CD14-positive monocyte (primary cell): ENCODE results near the gene KCNN3. TPM values are rescaled to one million over a fixed set of nuclear protein-coding genes. Genes with fewer than 3 reads are reported as not detected.

Experiments
- DNase-seq, 3 donors: peaks; one replicate each; pipeline ENCODE4 v3.0.0-alpha.2; 2011 to 2022
- H2AFZ ChIP-seq: 2 replicates; pipeline ENCODE4 v1.6.0; 2012; ENCODE audit warnings: mild to moderate bottlenecking, low read depth, low read length, inconsistent platforms; ENCODE audit not compliant: insufficient read depth, poor library complexity, severe bottlenecking
- H3K27ac ChIP-seq, 2 donors: 1 replicate in 1 of 2; 2 replicates in 1 of 2; pipeline ENCODE4 v1.5.1; 2012 to 2013; ENCODE audit warnings: low read length in 2 of 2, control low read depth in 1 of 2, inconsistent platforms in 1 of 2, low read depth in 1 of 2, mild to moderate bottlenecking in 1 of 2
- H3K27me3 ChIP-seq, 2 donors: one replicate each; pipeline versions ENCODE4 v1.6.0 to v1.6.1; 2011 to 2013; ENCODE audit warnings: low read length in 2 of 2; ENCODE audit not compliant: control insufficient read depth in 2 of 2, insufficient read depth in 2 of 2
- H3K36me3 ChIP-seq, 2 donors: replicated peaks in 1 of 2; 1 replicate in 1 of 2; 2 replicates in 1 of 2; pipeline versions ENCODE4 v1.5.1 to v1.6.1; 2012 to 2013; ENCODE audit warnings: low read length in 2 of 2, control low read depth in 1 of 2, inconsistent platforms in 1 of 2, mild to moderate bottlenecking in 1 of 2; ENCODE audit not compliant: insufficient read depth in 2 of 2, control insufficient read depth in 1 of 2
- H3K4me1 ChIP-seq, 2 donors: 1 replicate in 1 of 2; 2 replicates in 1 of 2; pipeline versions ENCODE4 v1.5.1 to v1.6.1; 2012 to 2013; ENCODE audit warnings: low read length in 2 of 2, control low read depth in 1 of 2, inconsistent platforms in 1 of 2, mild to moderate bottlenecking in 1 of 2, moderate library complexity in 1 of 2; ENCODE audit not compliant: insufficient read depth in 2 of 2, control insufficient read depth in 1 of 2
- H3K4me2 ChIP-seq: replicated peaks from 2 replicates; pipeline ENCODE3; 2012; ENCODE audit warnings: low read length, moderate library complexity, mild to moderate bottlenecking; ENCODE audit not compliant: poor library complexity, severe bottlenecking; ENCODE audit errors: extremely low read depth
- H3K4me3 ChIP-seq, 3 experiments: fragments of 200-600 bp in 1 of 3; sonication (generic) in 1 of 3; replicated peaks in 1 of 3; 1 replicate in 2 of 3; 2 replicates in 1 of 3; pipeline ENCODE4 v1.5.1; 2011 to 2013; ENCODE audit warnings: low read length in 3 of 3, mild to moderate bottlenecking in 3 of 3, control low read depth in 2 of 3, low read depth in 2 of 3, inconsistent platforms in 1 of 3, moderate library complexity in 1 of 3
- H3K79me2 ChIP-seq: 2 replicates; pipeline ENCODE4 v1.6.0; 2012; ENCODE audit warnings: mild to moderate bottlenecking, control low read depth, inconsistent platforms, low read length, moderate library complexity; ENCODE audit not compliant: insufficient read depth
- H3K9ac ChIP-seq: 2 replicates; pipeline ENCODE4 v1.6.0; 2017; ENCODE audit warnings: low read length, mild to moderate bottlenecking; ENCODE audit not compliant: insufficient read depth, poor library complexity, severe bottlenecking
- H3K9me3 ChIP-seq, 2 donors: replicated peaks in 1 of 2; 1 replicate in 1 of 2; 2 replicates in 1 of 2; pipeline versions ENCODE4 v1.5.1 to v1.6.1; 2012 to 2013; ENCODE audit warnings: low read length in 2 of 2, control low read depth in 1 of 2; ENCODE audit not compliant: control insufficient read depth in 1 of 2, insufficient read depth in 1 of 2
- H4K20me1 ChIP-seq: 2 replicates; pipeline ENCODE4 v1.6.0; 2012; ENCODE audit warnings: mild to moderate bottlenecking, low read length, control low read depth, moderate library complexity; ENCODE audit not compliant: insufficient read depth
- H3K27ac Mint-ChIP-seq, 7 donors: one replicate each; pipeline ENCODE4 v1.8.0; 2020; ENCODE audit warnings: mild to moderate bottlenecking in 7 of 7, mixed read lengths in 7 of 7, moderate library complexity in 6 of 7, inconsistent platforms in 2 of 7
- H3K27me3 Mint-ChIP-seq, 3 donors: one replicate each; pipeline ENCODE4 v1.8.0; 2021 to 2022; ENCODE audit warnings: low read depth in 3 of 3, mild to moderate bottlenecking in 3 of 3, mixed read lengths in 3 of 3, moderate library complexity in 3 of 3, inconsistent platforms in 1 of 3
- H3K36me3 Mint-ChIP-seq, 2 donors: one replicate each; pipeline ENCODE4 v1.8.0; 2020; ENCODE audit warnings: mixed read lengths in 2 of 2, inconsistent platforms in 1 of 2, mild to moderate bottlenecking in 1 of 2
- H3K4me1 Mint-ChIP-seq: one replicate; pipeline ENCODE4 v1.8.0; 2020; ENCODE audit warnings: mild to moderate bottlenecking, mixed read lengths
- H3K4me3 Mint-ChIP-seq, 2 donors: one replicate each; pipeline ENCODE4 v1.8.0; 2020; ENCODE audit warnings: mild to moderate bottlenecking in 2 of 2, mixed read lengths in 2 of 2, moderate library complexity in 1 of 2
- H3K9me3 Mint-ChIP-seq, 7 donors: one replicate each; pipeline ENCODE4 v1.8.0; 2020 to 2022; ENCODE audit warnings: mixed read lengths in 7 of 7, mild to moderate bottlenecking in 6 of 7, moderate library complexity in 6 of 7, inconsistent platforms in 2 of 7
- WGBS: methylation state at CpG from one replicate; pipeline ENCODE4 v1.1.5; 2013; ENCODE audit warnings: missing lambda C conversion rate; ENCODE audit not compliant: insufficient coverage; 5-methylcytosine and 5-hydroxymethylcytosine counted together
- intact Hi-C, 2 donors: fragments of 100-400 bp; cut with micrococcal nuclease; formaldehyde crosslinking; loops; one replicate each; pipeline versions ENCODE4 v1.15.0 to v1.15.1; 2023
- polyA plus RNA-seq, 3 donors: library from polyadenylated mRNA; depleted of rRNA in 1 of 3; unstranded in 2 of 3; stranded (reverse) in 1 of 3; fragments of 300-500 nt in 2 of 3; fragments of >200 nt in 1 of 3; fragmentation: Illumina TruSeq in 2 of 3; gene quantifications; 1 replicate in 2 of 3; 2 replicates in 1 of 3; pipeline ENCODE4 v1.2.3, GENCODE V29; 2012 to 2021
- TF ChIP-seq, protein P1 (sequence below): fragments of 200-600 bp; IDR thresholded peaks from one replicate; pipeline ENCODE4 v1.8.0; 2022; ENCODE audit warnings: antibody characterized with exemption, mild to moderate bottlenecking

The KCNN3 gene
- polyA plus RNA-seq, 3 donors, result not detected

DNA sequence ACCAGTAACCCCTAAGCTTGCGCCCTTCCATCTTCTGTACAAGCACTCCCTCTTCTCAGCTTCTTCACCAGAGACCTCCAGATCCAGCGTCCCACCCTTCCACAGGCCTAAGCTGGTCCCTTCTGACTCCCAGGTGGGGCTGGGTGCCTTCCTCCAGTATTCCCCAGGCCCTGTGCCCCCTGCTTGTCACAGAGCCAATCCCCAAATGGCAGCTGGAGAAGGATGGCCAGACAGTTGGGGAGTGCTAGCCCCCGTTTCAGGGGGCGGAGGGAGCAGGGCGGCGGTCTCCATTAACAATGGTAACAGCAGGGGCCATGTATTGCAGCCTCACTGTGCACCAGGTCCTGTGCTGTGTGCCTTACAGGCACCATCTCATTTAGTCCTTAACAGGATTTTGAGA lies 85.7 kb downstream of the KCNN3 start:
- H3K36me3 ChIP-seq, result no peaks in the 10 kb centered on the region
- H3K36me3 Mint-ChIP-seq, result no peaks in the 10 kb centered on the region
- peaks cover 3% of the 10 kb centered on the region for H3K4me1 Mint-ChIP-seq
- TF ChIP-seq, protein P1, sequence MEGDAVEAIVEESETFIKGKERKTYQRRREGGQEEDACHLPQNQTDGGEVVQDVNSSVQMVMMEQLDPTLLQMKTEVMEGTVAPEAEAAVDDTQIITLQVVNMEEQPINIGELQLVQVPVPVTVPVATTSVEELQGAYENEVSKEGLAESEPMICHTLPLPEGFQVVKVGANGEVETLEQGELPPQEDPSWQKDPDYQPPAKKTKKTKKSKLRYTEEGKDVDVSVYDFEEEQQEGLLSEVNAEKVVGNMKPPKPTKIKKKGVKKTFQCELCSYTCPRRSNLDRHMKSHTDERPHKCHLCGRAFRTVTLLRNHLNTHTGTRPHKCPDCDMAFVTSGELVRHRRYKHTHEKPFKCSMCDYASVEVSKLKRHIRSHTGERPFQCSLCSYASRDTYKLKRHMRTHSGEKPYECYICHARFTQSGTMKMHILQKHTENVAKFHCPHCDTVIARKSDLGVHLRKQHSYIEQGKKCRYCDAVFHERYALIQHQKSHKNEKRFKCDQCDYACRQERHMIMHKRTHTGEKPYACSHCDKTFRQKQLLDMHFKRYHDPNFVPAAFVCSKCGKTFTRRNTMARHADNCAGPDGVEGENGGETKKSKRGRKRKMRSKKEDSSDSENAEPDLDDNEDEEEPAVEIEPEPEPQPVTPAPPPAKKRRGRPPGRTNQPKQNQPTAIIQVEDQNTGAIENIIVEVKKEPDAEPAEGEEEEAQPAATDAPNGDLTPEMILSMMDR, result no peak
- H3K79me2 ChIP-seq, result no peaks in the 10 kb centered on the region
- peaks cover 0 to 5% (median 5%) of the 10 kb centered on the region in 3 donors for H3K27me3 Mint-ChIP-seq
- no peak overlapping the region for H2AFZ ChIP-seq
- intact Hi-C loops, result no loop called here
- peaks cover 0 to under 1% (median 0%) of the 10 kb centered on the region in 7 donors for H3K9me3 Mint-ChIP-seq
- no peaks in the 10 kb centered on the region for H3K27me3 ChIP-seq
- no peak overlapping the region for H3K27ac Mint-ChIP-seq
- H3K4me1 ChIP-seq, result no peaks in the 10 kb centered on the region
- H3K9ac ChIP-seq, result no peak overlapping the region
- no peaks in the 10 kb centered on the region for H4K20me1 ChIP-seq
- H3K4me3 ChIP-seq, result no peak overlapping the region
- H3K4me2 ChIP-seq, result no peak overlapping the region
- no peaks in the 10 kb centered on the region for H3K9me3 ChIP-seq
- DNase-seq, result no peak
- H3K27ac ChIP-seq, result no peak overlapping the region
- 100% methylated on average over 2 of the region's 6 CpGs for WGBS
- H3K4me3 Mint-ChIP-seq, result no peak overlapping the region

DNA sequence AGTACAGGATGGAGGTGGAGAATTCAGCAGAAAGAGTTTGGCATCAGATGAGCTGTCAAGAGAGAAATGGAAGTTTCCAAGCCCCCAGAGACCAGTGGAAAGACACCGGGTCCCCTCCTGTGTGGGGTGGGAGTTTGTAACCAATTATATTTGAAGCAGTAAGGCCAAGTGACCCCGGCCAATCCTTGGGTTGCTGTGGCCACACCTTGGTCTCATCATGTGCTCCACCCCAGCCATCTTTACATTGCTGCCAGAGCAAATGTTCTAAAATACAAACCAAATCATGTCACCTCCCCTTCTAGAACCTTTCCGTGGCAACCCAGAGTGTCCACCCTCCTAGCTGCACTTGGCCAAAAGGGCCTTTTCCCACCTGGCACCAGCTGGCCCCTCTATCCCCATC lies 86.1 kb downstream of the KCNN3 start:
- WGBS, result 89% methylated on average over 1 of the region's 3 CpGs

More for the DNA sequence above, 86.1 kb downstream of the KCNN3 start:
- no peak overlapping the region for H2AFZ ChIP-seq
- H3K4me2 ChIP-seq, result no peak overlapping the region
- Mint-ChIP-seq H3K36me3 (no peaks in the 10 kb centered on the region), H3K27me3 (peaks cover 0 to 5% (median 5%) of the 10 kb centered on the region in 3 donors), H3K4me3 (no peak overlapping the region), H3K9me3 (peaks cover 0 to 4% (median 0%) of the 10 kb centered on the region in 7 donors), H3K27ac (no peak overlapping the region), H3K4me1 (peaks cover 3% of the 10 kb centered on the region)
- no peak for DNase-seq
- TF ChIP-seq, protein P1, result no peak
- H3K36me3 ChIP-seq, result no peaks in the 10 kb centered on the region
- intact Hi-C loops, result no loop called here
- no peak overlapping the region for H3K4me3 ChIP-seq
- H3K9ac ChIP-seq, result no peak overlapping the region
- no peaks in the 10 kb centered on the region for H3K4me1 ChIP-seq
- no peaks in the 10 kb centered on the region for H3K27me3 ChIP-seq
- H4K20me1 ChIP-seq, result no peaks in the 10 kb centered on the region
- H3K79me2 ChIP-seq, result no peaks in the 10 kb centered on the region
- no peak overlapping the region for H3K27ac ChIP-seq
- H3K9me3 ChIP-seq, result peaks cover 0 to 3% of the 10 kb centered on the region in 2 donors
